GM12878 (cell line): Measurements from ENCODE around the gene NUDT3. TPM values are rescaled to one million over a fixed set of nuclear protein-coding genes. Genes with fewer than 3 reads are reported as not detected.

ENCODE experiments used
- ATAC-seq: fragments of 200-7000 bp; cut with Tn5 transposase; 3 replicates; pipeline ENCODE4 v1.9.1; 2020; ENCODE audit warnings: mild to moderate bottlenecking, moderate library complexity
- BruUV-seq: library from RNA; stranded (reverse); fragments of 400-500 nt; replicated peaks from 2 replicates; lab custom pipeline; 2021; lab: Mats Ljungman, UMichigan
- CTCF ChIA-PET: fragments of 300-600 bp; sonication (Branson Sonifier 250); formaldehyde crosslinking; extraction: SDS; loops from one replicate; lab custom pipeline; 2021; ENCODE audit warnings: inconsistent platforms; lab: Yijun Ruan, JAX
- POLR2A ChIA-PET: fragments of 350-600 bp; formaldehyde crosslinking; extraction: SDS; loops from one replicate; lab custom pipeline; 2021; ENCODE audit warnings: inconsistent platforms; lab: Charles Lee
- RAD21 ChIA-PET: fragments of 300-600 bp; sonication (Branson Sonifier 250); formaldehyde crosslinking; loops from one replicate; lab custom pipeline; 2023; ENCODE audit warnings: antibody characterized with exemption; ENCODE audit not compliant: unreplicated experiment; lab: Charles Lee
- SMC1A ChIA-PET: fragments of 300-600 bp; sonication (Branson Sonifier 250); formaldehyde crosslinking; loops from one replicate; lab custom pipeline; 2023; ENCODE audit not compliant: unreplicated experiment, uncharacterized antibody; lab: Charles Lee
- DNase-seq: peaks from one replicate; pipeline ENCODE4 v3.0.0-alpha.2; 2011; ENCODE audit warnings: low read depth, low spot score
- FAIRE-seq: peaks from 3 replicates; lab custom pipeline; 2011; peaks lifted over from hg19 to GRCh38; lab: Jason Lieb, UNC
- H2AFZ ChIP-seq: 2 replicates; pipeline ENCODE4 v1.6.0; 2011; ENCODE audit warnings: low read depth, low read length, control low read depth; ENCODE audit not compliant: control insufficient read depth
- H3K27ac ChIP-seq: 2 replicates; pipeline ENCODE4 v1.5.1; 2011; ENCODE audit warnings: control low read depth; ENCODE audit not compliant: control insufficient read depth, insufficient read depth
- H3K27me3 ChIP-seq, 2 experiments: replicated peaks in 1 of 2; 2 replicates each; pipeline versions ENCODE4 v1.6.0 to v1.6.1; 2011; ENCODE audit warnings: low read length in 1 of 2; ENCODE audit not compliant: control insufficient read depth in 2 of 2, insufficient read depth in 2 of 2
- H3K36me3 ChIP-seq, 2 experiments: 2 replicates each; pipeline ENCODE4 v1.5.1; 2011; ENCODE audit warnings: low read length in 1 of 2; ENCODE audit not compliant: control insufficient read depth in 2 of 2, insufficient read depth in 2 of 2
- H3K4me1 ChIP-seq: 2 replicates; pipeline ENCODE4 v1.6.1; 2011; ENCODE audit warnings: mild to moderate bottlenecking, low read length, moderate library complexity, mixed read lengths; ENCODE audit not compliant: control insufficient read depth, insufficient read depth
- H3K4me2 ChIP-seq: 2 replicates; pipeline ENCODE4 v1.6.0; 2011; ENCODE audit warnings: control low read depth; ENCODE audit not compliant: control insufficient read depth, insufficient read depth
- H3K4me3 ChIP-seq: fragments of 200-600 bp; sonication (generic); 2 replicates; pipeline ENCODE4 v1.5.1; 2016
- H3K79me2 ChIP-seq: 2 replicates; pipeline ENCODE4 v1.6.0; 2011; ENCODE audit warnings: low read length; ENCODE audit not compliant: control insufficient read depth, insufficient read depth
- H3K9ac ChIP-seq: 2 replicates; pipeline ENCODE4 v1.8.0; 2011; ENCODE audit warnings: low read length, control low read depth, mixed read lengths; ENCODE audit not compliant: control insufficient read depth, insufficient read depth
- H3K9me3 ChIP-seq: replicated peaks from 3 replicates; pipeline ENCODE4 v1.5.1; 2011; ENCODE audit warnings: mild to moderate bottlenecking, low read length; ENCODE audit not compliant: control insufficient read depth, insufficient read depth
- H4K20me1 ChIP-seq: 2 replicates; pipeline ENCODE4 v1.6.0; 2011; ENCODE audit not compliant: control insufficient read depth, insufficient read depth
- BACH1 ChIP-seq: fragments of 450-650 bp; IDR thresholded peaks from 2 replicates; pipeline ENCODE4 v1.6.1; 2017; ENCODE audit warnings: mild to moderate bottlenecking, borderline replicate concordance
- BMI1 ChIP-seq: fragments of 450-650 bp; IDR thresholded peaks from 2 replicates; pipeline ENCODE4 v1.6.1; 2016; ENCODE audit warnings: mild to moderate bottlenecking, moderate library complexity, borderline replicate concordance
- BRCA1 ChIP-seq: IDR thresholded peaks from 2 replicates; pipeline ENCODE4 v1.6.1; 2011; ENCODE audit warnings: low read depth, low read length, improper control_type of control experiment
- FOXK2 ChIP-seq: fragments of 450-650 bp; IDR thresholded peaks from 2 replicates; pipeline ENCODE4 v1.6.1; 2017; ENCODE audit warnings: mild to moderate bottlenecking, moderate library complexity
- FOXM1 ChIP-seq: IDR thresholded peaks from 2 replicates; pipeline ENCODE4 v1.6.1; 2012; ENCODE audit warnings: low read depth, mild to moderate bottlenecking, inconsistent platforms, low read length, moderate library complexity
- IRF4 ChIP-seq: IDR thresholded peaks from 2 replicates; pipeline ENCODE4 v1.6.1; 2011; ENCODE audit warnings: low read depth, low read length
- JUND ChIP-seq: IDR thresholded peaks from 2 replicates; pipeline ENCODE4 v1.6.1; 2012; ENCODE audit warnings: low read depth, mild to moderate bottlenecking, low read length, improper control_type of control experiment, moderate library complexity
- MXI1 ChIP-seq: fragments of 150-350 bp; IDR thresholded peaks from 2 replicates; pipeline ENCODE4 v1.6.1; 2011; ENCODE audit warnings: low read depth, mild to moderate bottlenecking, inconsistent platforms, low read length, improper control_type of control experiment
- MYC ChIP-seq: IDR thresholded peaks from 2 replicates; pipeline ENCODE4 v1.6.1; 2011; ENCODE audit warnings: mild to moderate bottlenecking, low read length, moderate library complexity, inconsistent platforms; ENCODE audit not compliant: insufficient read depth, insufficient replicate concordance, insufficient read length, severe bottlenecking
- NR2F1 ChIP-seq: fragments of 450-650 bp; conservative IDR thresholded peaks from 2 replicates; pipeline ENCODE4 v1.6.1; 2017; ENCODE audit warnings: mild to moderate bottlenecking
- POLR2A ChIP-seq: IDR thresholded peaks from 2 replicates; pipeline ENCODE4 v1.6.1; 2011; ENCODE audit warnings: low read depth, mild to moderate bottlenecking, low read length
- RFX5 ChIP-seq: IDR thresholded peaks from 2 replicates; pipeline ENCODE4 v1.6.1; 2011; ENCODE audit warnings: low read depth, low read length, improper control_type of control experiment
- SUZ12 ChIP-seq: fragments of 200-600 bp; sonication (generic); IDR thresholded peaks from one replicate; pipeline ENCODE4 v1.6.1; 2018; ENCODE audit warnings: antibody characterized with exemption, mild to moderate bottlenecking; ENCODE audit not compliant: unreplicated experiment
- ZBED1 ChIP-seq: IDR thresholded peaks from 2 replicates; pipeline ENCODE4 v1.6.1; 2016; ENCODE audit warnings: borderline replicate concordance
- WGBS: methylation state at CpG from one replicate; pipeline ENCODE4 v1.1.6; 2016; ENCODE audit warnings: low lambda C conversion rate; ENCODE audit not compliant: insufficient replicate concordance, insufficient coverage; ENCODE audit errors: missing lambda C conversion rate; 5-methylcytosine and 5-hydroxymethylcytosine counted together
- in situ Hi-C: fragments of 300-500 bp; cut with MboI; formaldehyde crosslinking; loops from 9 replicates; pipeline ENCODE4 v1.14.3; 2018; ENCODE audit warnings: mixed read lengths
- intact Hi-C: fragments of 100-400 bp; cut with micrococcal nuclease; formaldehyde crosslinking; loops from one replicate; pipeline ENCODE4 v1.14.2; 2022; ENCODE audit not compliant: unreplicated experiment
- polyA plus RNA-seq, 11 experiments: library from polyadenylated mRNA; depleted of rRNA in 4 of 11; unstranded in 6 of 11; stranded (reverse) in 5 of 11; fragments of >200 nt; fragmentation: Nextera tagmentation in 4 of 11; fragmentation: Illumina TruSeq in 1 of 11; extraction: Ambion mirVana in 4 of 11; extraction: Trizol in 1 of 11; gene quantifications; 1 replicate in 1 of 11; 2 replicates in 10 of 11; pipeline versions ENCODE4 v1.2.1 to v1.2.3, GENCODE V29; 2011 to 2016; ENCODE audit warnings: inconsistent platforms in 2 of 11, missing spikeins in 2 of 11, low read depth in 1 of 11
- total RNA-seq, 4 experiments: library from RNA; depleted of rRNA in 3 of 4; stranded (reverse); fragments of >200 nt in 3 of 4; fragmentation: Illumina TruSeq in 1 of 4; extraction: Trizol in 1 of 4; gene quantifications; 2 replicates each; pipeline versions ENCODE4 v1.2.1 to v1.2.3, GENCODE V29; 2013 to 2021
- TF ChIP-seq, protein P1 (sequence below): fragments of 450-650 bp; IDR thresholded peaks from 2 replicates; pipeline ENCODE4 v1.6.1; 2014; ENCODE audit warnings: mild to moderate bottlenecking
- TF ChIP-seq, protein P2 (sequence below): IDR thresholded peaks from 2 replicates; pipeline ENCODE4 v1.6.1; 2012; ENCODE audit warnings: low read length, inconsistent platforms
- TF ChIP-seq, protein P3 (sequence below), 3 experiments: IDR thresholded peaks in 2 of 3; conservative IDR thresholded peaks in 1 of 3; 2 replicates each; pipeline ENCODE4 v1.5.1; 2011; ENCODE audit warnings: low read depth in 3 of 3, low read length in 3 of 3, mild to moderate bottlenecking in 3 of 3, control low read depth in 2 of 3, moderate library complexity in 2 of 3, inconsistent platforms in 1 of 3, mixed read lengths in 1 of 3; ENCODE audit not compliant: control insufficient read depth in 2 of 3, insufficient read depth in 1 of 3; ENCODE audit errors: extremely low read depth in 1 of 3

The NUDT3 gene
- total and polyA plus RNA-seq, 10 of the 15 experiments (the other 5 are each of a cell fraction or from before 2014, with no cell fraction given) = 2.4 to 32.3 (median 25.5) TPM

DNA sequence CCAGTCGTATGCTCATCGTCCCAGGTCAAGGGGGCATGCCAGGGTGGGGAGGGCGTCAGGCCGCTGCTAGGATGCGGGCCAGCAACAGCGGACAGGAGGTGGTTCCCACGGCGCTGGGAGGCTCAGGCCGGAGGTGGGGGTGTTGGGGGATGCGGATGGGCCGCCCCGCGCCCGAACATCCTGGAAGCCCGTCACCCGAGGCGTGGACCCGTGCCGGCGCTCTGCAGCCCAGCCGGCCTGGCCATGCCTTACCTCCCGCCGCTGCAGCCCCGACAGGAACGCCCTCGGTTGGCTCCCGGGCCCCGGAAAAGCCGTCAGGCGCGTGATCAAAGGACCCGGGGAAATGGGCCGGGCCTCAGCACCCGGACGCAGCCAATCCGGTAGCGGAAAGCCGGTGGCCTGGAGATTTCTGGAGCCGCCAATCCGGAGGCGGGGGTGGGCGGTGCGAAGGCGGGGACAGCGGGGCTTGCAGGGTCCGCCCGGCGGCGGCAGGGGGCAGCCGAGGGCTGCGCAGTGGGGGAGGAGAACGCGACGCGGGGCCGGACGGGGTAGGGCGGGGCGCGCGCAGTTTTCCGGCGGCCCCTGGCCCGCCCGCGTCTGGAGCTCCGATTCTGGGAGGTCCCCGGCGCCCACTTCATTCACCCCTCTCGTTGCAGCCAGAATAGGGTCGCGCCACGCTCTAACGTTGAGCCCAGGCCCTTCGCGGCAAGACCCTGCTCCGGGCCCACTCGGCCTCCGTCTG is 143.6 kb downstream of the NUDT3 start, which contains the start of gene SMIM29 (continued):
- TF ChIP-seq SUZ12 = no peak
- no peak for TF ChIP-seq JUND
- 0 out of 2 replicates have a peak, but pooled peaks have one; percentile 23 for TF ChIP-seq RFX5
- TF ChIP-seq, protein P1, sequence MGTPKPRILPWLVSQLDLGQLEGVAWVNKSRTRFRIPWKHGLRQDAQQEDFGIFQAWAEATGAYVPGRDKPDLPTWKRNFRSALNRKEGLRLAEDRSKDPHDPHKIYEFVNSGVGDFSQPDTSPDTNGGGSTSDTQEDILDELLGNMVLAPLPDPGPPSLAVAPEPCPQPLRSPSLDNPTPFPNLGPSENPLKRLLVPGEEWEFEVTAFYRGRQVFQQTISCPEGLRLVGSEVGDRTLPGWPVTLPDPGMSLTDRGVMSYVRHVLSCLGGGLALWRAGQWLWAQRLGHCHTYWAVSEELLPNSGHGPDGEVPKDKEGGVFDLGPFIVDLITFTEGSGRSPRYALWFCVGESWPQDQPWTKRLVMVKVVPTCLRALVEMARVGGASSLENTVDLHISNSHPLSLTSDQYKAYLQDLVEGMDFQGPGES = no peak
- TF ChIP-seq IRF4 = no peak
- peak; percentile 89 for TF ChIP-seq MXI1
- TF ChIP-seq MYC = no peak
- no peak for TF ChIP-seq ZBED1
- TF ChIP-seq BACH1 = no peak

DNA sequence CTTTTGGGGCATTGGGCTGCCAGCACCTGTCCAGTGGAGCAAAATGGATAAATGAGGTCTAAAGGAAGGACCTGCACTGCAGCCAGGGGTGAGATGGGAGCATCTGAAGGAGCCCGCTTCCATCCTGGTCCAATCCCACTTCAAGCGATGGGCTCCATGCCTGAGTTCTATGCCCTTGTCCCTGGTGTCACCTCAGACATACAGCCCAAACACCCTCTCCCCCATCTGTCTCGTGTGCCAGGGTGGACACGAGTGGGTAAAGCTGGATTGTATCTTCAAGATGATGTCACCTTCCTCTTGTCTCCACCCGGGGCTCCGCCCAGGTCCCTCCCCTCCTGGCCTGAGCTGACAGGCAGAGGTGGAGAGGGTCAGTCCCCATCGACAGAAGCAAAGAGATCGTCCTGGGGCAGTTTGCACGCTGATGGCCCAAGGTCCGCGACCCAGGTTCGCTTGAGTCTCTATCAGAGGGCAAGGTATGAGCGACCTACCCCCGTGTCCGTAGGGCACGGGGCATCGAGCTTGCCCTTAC is 144.2 kb downstream of the NUDT3 start:
- DNase-seq = no peak
- in situ Hi-C loops = loop anchor here (25.0 kb wide), 1 partner anchor 364 kb away; no protein-coding TSS in a partner anchor
- no peaks in the 10 kb centered on the region for H4K20me1 ChIP-seq
- peak; percentile 21; the same call in 1 of the 2 replicates for TF ChIP-seq BACH1
- TF ChIP-seq, protein P2, sequence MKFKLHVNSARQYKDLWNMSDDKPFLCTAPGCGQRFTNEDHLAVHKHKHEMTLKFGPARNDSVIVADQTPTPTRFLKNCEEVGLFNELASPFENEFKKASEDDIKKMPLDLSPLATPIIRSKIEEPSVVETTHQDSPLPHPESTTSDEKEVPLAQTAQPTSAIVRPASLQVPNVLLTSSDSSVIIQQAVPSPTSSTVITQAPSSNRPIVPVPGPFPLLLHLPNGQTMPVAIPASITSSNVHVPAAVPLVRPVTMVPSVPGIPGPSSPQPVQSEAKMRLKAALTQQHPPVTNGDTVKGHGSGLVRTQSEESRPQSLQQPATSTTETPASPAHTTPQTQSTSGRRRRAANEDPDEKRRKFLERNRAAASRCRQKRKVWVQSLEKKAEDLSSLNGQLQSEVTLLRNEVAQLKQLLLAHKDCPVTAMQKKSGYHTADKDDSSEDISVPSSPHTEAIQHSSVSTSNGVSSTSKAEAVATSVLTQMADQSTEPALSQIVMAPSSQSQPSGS = peak; percentile 47; the same call in 1 of the 2 replicates
- TF ChIP-seq BRCA1 = no peak
- TF ChIP-seq NR2F1 = peak; percentile 71; the same call in 1 of the 2 replicates
- no peak for TF ChIP-seq FOXM1
- TF ChIP-seq, protein P3, sequence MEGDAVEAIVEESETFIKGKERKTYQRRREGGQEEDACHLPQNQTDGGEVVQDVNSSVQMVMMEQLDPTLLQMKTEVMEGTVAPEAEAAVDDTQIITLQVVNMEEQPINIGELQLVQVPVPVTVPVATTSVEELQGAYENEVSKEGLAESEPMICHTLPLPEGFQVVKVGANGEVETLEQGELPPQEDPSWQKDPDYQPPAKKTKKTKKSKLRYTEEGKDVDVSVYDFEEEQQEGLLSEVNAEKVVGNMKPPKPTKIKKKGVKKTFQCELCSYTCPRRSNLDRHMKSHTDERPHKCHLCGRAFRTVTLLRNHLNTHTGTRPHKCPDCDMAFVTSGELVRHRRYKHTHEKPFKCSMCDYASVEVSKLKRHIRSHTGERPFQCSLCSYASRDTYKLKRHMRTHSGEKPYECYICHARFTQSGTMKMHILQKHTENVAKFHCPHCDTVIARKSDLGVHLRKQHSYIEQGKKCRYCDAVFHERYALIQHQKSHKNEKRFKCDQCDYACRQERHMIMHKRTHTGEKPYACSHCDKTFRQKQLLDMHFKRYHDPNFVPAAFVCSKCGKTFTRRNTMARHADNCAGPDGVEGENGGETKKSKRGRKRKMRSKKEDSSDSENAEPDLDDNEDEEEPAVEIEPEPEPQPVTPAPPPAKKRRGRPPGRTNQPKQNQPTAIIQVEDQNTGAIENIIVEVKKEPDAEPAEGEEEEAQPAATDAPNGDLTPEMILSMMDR (IDR thresholded peaks at IDR 0.05 in 2 of 3, conservative IDR thresholded peaks at IDR 0.05 in 1 of 3; ENCODE audit: control insufficient read depth in 2 of 3, extremely low read depth in 1 of 3, insufficient read depth in 1 of 3, low read depth in 3 of 3, low read length in 3 of 3) = no peak
- TF ChIP-seq BMI1 = no peak
- TF ChIP-seq POLR2A = no peak
- no peak for TF ChIP-seq FOXK2

More for the DNA sequence above, 144.2 kb downstream of the NUDT3 start:
- ChIA-PET SMC1A (interaction anchor here (0.5 to 6.6 kb wide), 14 partner anchors 46 to 1943 kb away, joined by 3 to 152 read pairs (median 5); partner anchors contain the start of genes NUDT3 and RPS10), RAD21 (interaction anchor here (0.7 to 5.1 kb wide), 14 partner anchors 11 to 892 kb away, joined by 3 to 148 read pairs (median 8); partner anchors contain the start of genes HMGA1, NUDT3 and RPS10), CTCF (interaction anchor here (0.7 to 6.7 kb wide), 15 partner anchors 12 to 891 kb away, joined by 3 to 180 read pairs (median 6); partner anchors contain the start of genes HMGA1 and NUDT3), POLR2A (interaction anchor here (0.7 to 4.4 kb wide), 5 partner anchors 21 to 167 kb away, joined by 3 to 41 read pairs (median 5); no protein-coding TSS in a partner anchor)
- Histone ChIP-seq H3K79me2 (peaks cover 7% of the 10 kb centered on the region), H3K36me3 (peaks cover 6 to 8% of the 10 kb centered on the region in 2 experiments), H3K9ac (peak overlapping the region; percentile 91), H3K4me1 (peaks cover 19% of the 10 kb centered on the region), H3K4me2 (peak overlapping the region; percentile 99), H2AFZ (peak overlapping the region; percentile 87), H3K27me3 (no peaks in the 10 kb centered on the region), H3K9me3 (no peaks in the 10 kb centered on the region), H3K27ac (peak overlapping the region; percentile 78), H3K4me3 (peak overlapping the region; percentile 81)
- intact Hi-C loops = loop anchor here (2.0 to 5.0 kb wide), 2 partner anchors 145 to 359 kb away; partner anchors contain the start of gene NUDT3
- TSS peak; percentile 90 for BruUV-seq
- ATAC-seq (peak; percentile 62), FAIRE-seq (peak; percentile 62)
- 5% methylated on average over 17 of the region's 17 CpGs for WGBS
